NB4 (cell line): Measurements from ENCODE around the gene KAT6B.

ENCODE experiments used
- MYC ChIP-seq: IDR thresholded peaks from 2 replicates; pipeline ENCODE4 v1.6.1; 2011; ENCODE audit warnings: low read depth, low read length
- POLR2A ChIP-seq: IDR thresholded peaks from 2 replicates; pipeline ENCODE4 v1.6.1; 2011; ENCODE audit warnings: mild to moderate bottlenecking; ENCODE audit not compliant: insufficient read length; ENCODE audit errors: extremely low read depth
- TF ChIP-seq, protein P1 (sequence below): IDR thresholded peaks from one replicate; pipeline ENCODE4 v1.5.1; 2012; ENCODE audit warnings: low read depth, low read length
- TF ChIP-seq, protein P2 (sequence below): IDR thresholded peaks from 2 replicates; pipeline ENCODE4 v1.6.1; 2011; ENCODE audit warnings: low read depth, low read length

DNA sequence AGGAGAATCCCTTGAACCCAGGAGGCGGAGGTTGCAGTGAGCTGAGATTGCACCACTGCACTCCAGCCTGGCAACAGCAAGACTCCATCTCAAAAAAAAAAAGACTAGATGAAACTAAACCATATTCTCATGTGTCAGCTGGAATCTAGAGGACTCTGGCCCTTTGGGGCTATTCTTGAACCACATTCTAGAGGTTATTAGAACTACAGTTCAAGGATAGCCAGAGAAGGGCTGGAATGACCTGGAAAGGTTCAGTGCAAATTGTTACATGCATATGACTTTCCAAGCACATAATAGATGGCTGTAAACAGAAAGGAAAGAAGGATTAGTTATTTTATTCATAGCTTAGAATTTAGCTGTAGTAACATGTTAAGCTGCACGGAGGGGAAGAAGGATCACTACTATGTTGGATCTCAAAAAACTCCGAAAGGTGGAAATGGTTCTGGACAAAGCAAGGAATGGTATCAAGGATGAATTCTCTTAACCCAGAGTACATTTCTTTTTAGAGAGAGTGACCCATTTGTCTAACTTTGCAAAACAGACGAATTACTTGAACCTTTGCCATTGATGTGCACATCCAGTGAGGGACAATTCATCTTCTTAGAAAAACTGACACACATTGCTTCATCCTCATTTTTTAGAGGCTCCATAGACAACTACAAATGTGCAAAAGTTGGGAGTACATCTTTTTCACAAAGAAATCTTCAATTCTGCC is 161.1 kb downstream of the KAT6B start:
- TF ChIP-seq POLR2A (no peak), MYC (no peak)
- TF ChIP-seq, protein P1, sequence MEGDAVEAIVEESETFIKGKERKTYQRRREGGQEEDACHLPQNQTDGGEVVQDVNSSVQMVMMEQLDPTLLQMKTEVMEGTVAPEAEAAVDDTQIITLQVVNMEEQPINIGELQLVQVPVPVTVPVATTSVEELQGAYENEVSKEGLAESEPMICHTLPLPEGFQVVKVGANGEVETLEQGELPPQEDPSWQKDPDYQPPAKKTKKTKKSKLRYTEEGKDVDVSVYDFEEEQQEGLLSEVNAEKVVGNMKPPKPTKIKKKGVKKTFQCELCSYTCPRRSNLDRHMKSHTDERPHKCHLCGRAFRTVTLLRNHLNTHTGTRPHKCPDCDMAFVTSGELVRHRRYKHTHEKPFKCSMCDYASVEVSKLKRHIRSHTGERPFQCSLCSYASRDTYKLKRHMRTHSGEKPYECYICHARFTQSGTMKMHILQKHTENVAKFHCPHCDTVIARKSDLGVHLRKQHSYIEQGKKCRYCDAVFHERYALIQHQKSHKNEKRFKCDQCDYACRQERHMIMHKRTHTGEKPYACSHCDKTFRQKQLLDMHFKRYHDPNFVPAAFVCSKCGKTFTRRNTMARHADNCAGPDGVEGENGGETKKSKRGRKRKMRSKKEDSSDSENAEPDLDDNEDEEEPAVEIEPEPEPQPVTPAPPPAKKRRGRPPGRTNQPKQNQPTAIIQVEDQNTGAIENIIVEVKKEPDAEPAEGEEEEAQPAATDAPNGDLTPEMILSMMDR, result no peak
- TF ChIP-seq, protein P2, sequence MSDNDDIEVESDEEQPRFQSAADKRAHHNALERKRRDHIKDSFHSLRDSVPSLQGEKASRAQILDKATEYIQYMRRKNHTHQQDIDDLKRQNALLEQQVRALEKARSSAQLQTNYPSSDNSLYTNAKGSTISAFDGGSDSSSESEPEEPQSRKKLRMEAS, result no peak
